Muscle of leg (tissue), 11 donors: ENCODE data around the gene C9orf72. TPM values are rescaled to one million over a fixed set of nuclear protein-coding genes. Genes with fewer than 3 reads are reported as not detected.

Experiments
- DNase-seq: peaks from one replicate; pipeline ENCODE4 v3.0.0; 2013
- H3K27ac ChIP-seq: one replicate; pipeline ENCODE4 v1.5.1; 2013; ENCODE audit warnings: mild to moderate bottlenecking, low read length, control low read depth
- H3K27me3 ChIP-seq: one replicate; pipeline ENCODE4 v1.6.1; 2013; ENCODE audit warnings: low read length; ENCODE audit not compliant: control insufficient read depth, insufficient read depth
- H3K36me3 ChIP-seq: one replicate; pipeline ENCODE4 v1.6.1; 2013; ENCODE audit warnings: low read length; ENCODE audit not compliant: control insufficient read depth, insufficient read depth
- H3K4me1 ChIP-seq: one replicate; pipeline ENCODE4 v1.6.1; 2013; ENCODE audit warnings: low read length; ENCODE audit not compliant: control insufficient read depth, insufficient read depth
- H3K4me3 ChIP-seq: one replicate; pipeline ENCODE4 v1.5.1; 2013; ENCODE audit warnings: low read length, control low read depth
- H3K9me3 ChIP-seq: replicated peaks from 2 replicates; pipeline ENCODE4 v1.6.1; 2013; ENCODE audit warnings: low read depth, low read length; ENCODE audit not compliant: control insufficient read depth
- WGBS: methylation state at CpG from one replicate; pipeline ENCODE4 v1.1.5; 2013; ENCODE audit warnings: missing lambda C conversion rate; ENCODE audit not compliant: insufficient coverage; 5-methylcytosine and 5-hydroxymethylcytosine counted together
- polyA plus RNA-seq, 8 donors: library from polyadenylated mRNA; unstranded; fragments of 120-200 nt; gene quantifications; one replicate each; pipeline versions ENCODE4 v1.2.1 to v1.2.3, GENCODE V29; 2013; ENCODE audit warnings: inconsistent platforms in 1 of 8, low replicate concordance in 1 of 8; ENCODE audit not compliant: insufficient read length in 8 of 8, insufficient read depth in 1 of 8
- total RNA-seq: library from RNA; stranded (reverse); fragments of 120-200 nt; gene quantifications from one replicate; pipeline ENCODE4 v1.2.4, GENCODE V29; 2013

C9orf72 gene
- total and polyA plus RNA-seq, 9 donors = 10.8 to 16.8 (median 13.2) TPM

DNA sequence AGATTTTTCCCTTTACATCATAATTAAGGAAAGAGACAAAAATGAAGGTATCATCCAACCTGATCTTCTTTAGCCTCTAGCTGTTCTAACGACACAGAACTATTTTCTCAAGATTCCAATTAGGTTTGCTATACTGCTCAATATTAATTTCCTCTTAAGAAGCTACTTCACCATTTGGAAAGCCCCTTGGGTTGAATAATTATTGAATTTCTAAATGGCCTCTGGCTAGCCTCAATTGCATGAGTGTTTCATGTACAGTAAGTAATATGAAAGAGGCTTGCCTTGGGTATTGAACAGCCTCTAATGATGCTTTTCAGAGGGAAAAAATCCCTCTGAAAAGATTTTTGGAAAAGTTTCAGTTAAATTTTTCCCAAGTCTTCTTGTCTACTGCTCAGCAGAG lies 40.0 kb downstream of the C9orf72 start:
- no peak for DNase-seq
- Histone ChIP-seq H3K27me3 (peaks cover 5% of the 10 kb centered on the region), H3K27ac (no peak overlapping the region), H3K9me3 (no peaks in the 10 kb centered on the region), H3K4me1 (peaks cover 9% of the 10 kb centered on the region), H3K4me3 (no peak overlapping the region), H3K36me3 (peaks cover 4% of the 10 kb centered on the region)
- no CpG with 5 or more reads among the region's 1 CpG for WGBS

DNA sequence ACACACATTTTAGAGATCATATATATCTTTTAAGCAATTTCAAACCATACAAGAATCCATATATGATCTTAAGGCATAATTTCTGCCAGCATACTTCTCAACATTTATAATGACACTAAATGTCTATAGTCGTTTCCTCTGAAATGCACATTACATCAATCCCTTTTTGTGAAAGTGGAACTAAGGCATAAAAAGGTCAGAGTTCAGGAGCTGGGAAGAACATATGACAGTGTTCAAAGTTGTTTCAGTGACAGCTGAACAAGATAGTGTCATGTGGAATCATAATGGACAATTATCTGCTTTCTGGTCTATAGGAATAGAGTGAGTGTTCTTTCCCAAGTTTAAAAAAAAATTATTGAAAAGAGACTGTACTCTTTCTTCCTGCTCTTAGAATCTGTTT lies 41.2 kb downstream of the C9orf72 start:
- peaks cover 5% of the 10 kb centered on the region for H3K27me3 ChIP-seq
- WGBS = no CpG with 5 or more reads among the region's 1 CpG
- H3K36me3 ChIP-seq = peaks cover 4% of the 10 kb centered on the region
- no peaks in the 10 kb centered on the region for H3K9me3 ChIP-seq
- no peak overlapping the region for H3K4me3 ChIP-seq
- no peak for DNase-seq
- no peak overlapping the region for H3K27ac ChIP-seq
- peaks cover 17% of the 10 kb centered on the region for H3K4me1 ChIP-seq

DNA sequence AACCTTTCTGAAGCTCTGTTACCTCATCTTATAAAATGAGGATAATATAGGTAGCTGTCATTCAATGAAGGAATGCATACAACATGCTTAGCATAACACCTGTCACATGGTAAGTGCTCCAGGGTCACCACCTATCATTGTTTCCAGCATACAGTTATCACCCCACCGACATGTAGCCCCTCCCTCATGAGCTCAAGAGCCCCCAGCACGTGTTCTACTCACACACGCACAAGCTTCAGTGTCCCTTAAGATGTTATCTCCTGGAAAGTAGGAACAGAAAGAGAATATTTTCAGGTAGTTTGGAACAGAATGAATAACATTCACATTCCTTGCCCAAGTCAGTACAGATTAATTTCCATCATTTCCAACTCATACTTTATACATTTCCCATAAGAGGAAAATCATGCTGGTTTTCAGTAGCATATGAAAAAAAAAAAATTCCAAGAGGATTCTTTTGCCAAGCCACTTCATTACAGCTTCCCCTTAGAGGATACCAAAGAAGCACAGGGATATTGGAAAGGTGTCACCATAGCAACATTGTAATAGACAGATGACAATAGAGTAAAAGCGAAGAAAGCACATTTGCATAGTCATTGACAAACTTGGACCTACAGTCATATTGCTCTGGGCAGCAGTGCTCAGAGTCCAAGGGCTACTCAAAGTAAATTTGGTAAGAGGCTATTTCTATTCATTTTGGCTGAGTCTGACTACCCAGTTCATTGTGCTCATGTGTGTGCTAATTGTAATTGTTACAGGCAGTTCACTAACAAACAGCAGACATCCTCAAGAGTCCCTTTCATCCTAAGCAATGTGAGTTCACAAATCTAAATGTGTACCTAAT lies 42.1 kb downstream of the C9orf72 start:
- DNase-seq = peak; percentile 38
- Histone ChIP-seq H3K4me3 (no peak overlapping the region), H3K4me1 (peaks cover 17% of the 10 kb centered on the region), H3K9me3 (no peaks in the 10 kb centered on the region), H3K27me3 (peaks cover 5% of the 10 kb centered on the region), H3K36me3 (peaks cover 4% of the 10 kb centered on the region), H3K27ac (no peak overlapping the region)
- no CpG with 5 or more reads among the region's 4 CpGs for WGBS

DNA sequence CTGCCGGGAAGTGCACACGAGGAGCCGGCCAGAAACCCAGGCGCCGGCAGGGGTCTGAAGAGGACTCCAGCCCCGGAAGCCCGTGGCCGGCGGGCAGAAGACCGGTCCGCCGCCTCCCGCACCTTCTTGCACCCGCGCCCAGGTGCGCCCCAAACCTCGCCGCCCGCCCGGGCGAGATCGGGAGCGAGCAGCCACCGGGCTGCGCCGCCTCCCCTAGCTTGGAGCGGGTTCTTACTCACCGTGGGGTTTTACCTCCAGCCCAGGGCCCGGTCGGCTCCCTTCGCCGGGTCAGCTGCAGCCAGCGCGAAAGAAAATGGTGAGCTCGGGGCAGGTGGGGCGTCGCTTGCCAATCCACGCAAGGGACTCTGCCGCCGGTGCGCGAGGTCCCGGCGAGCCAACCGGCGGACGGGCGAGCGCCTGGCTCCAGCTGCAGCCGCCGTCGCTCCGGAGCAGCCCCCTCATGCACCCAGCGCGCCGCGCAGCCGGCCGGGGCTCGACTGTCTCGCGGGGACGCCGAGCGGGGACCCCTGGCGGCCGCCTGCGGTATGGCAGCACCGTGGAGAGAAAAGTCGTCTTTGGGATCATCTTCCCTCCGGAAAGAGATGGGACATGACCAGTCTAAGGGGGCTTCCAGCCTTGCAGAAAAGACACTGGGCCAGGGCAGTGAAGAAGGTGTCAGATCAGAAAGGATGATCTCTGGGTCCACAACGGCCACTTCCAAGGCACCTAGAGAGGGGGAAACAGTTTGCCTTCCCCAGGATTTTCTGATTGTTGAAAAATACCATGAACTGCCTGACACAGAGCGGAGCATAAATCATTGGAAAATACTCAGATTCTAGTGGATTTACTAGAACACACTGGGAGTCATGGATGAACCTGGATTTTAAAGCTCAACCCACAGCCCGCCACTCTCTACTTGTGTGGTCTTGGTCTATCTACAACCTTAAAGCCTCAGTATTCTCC lies 43.7 kb downstream of the C9orf72 start, which contains the start of gene MOB3B:
MOB3B (minus strand) TSS at position 499 of the 963 bp plus-strand sequence. CDS start 74,264 bp downstream, outside the sequence.
- Histone ChIP-seq H3K27me3 (peaks cover 5% of the 10 kb centered on the region), H3K4me1 (peaks cover 17% of the 10 kb centered on the region), H3K4me3 (peak within 1 kb of the TSS; percentile 73), H3K9me3 (no peaks in the 10 kb centered on the region), H3K27ac (peak within 1 kb of the TSS; percentile 81), H3K36me3 (no peaks in the 10 kb centered on the region)
- peak; percentile 88 for DNase-seq
- 2% methylated on average over 73 of the region's 74 CpGs for WGBS

DNA sequence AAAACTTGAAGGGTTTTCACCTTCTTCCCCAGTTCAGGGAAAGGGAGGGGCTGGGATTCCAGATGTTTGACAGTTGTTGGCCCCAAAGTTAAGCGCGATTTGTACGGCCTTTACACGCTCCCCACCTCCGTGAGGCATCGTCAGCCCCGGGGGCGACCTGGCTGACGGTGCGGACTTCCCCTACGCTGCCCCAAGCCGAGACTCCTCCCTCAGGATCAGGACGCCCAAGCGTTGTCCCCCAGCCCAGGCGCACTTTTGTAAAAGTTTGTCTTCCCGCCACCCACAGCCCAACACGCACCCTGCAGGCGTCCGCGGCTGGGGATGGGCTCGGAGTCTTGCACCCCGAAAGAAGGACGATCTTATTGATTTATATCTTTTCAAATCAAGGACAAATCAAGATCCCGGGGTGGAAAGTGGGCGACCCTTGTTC lies 44.4 kb downstream of the C9orf72 start:
- Histone ChIP-seq H3K27me3 (peaks cover 5% of the 10 kb centered on the region), H3K9me3 (no peaks in the 10 kb centered on the region), H3K4me1 (peaks cover 17% of the 10 kb centered on the region), H3K27ac (peak overlapping the region; percentile 81), H3K36me3 (no peaks in the 10 kb centered on the region), H3K4me3 (peak overlapping the region; percentile 73)
- 0% methylated on average over 18 of the region's 25 CpGs for WGBS
- DNase-seq = peak; percentile 76

DNA sequence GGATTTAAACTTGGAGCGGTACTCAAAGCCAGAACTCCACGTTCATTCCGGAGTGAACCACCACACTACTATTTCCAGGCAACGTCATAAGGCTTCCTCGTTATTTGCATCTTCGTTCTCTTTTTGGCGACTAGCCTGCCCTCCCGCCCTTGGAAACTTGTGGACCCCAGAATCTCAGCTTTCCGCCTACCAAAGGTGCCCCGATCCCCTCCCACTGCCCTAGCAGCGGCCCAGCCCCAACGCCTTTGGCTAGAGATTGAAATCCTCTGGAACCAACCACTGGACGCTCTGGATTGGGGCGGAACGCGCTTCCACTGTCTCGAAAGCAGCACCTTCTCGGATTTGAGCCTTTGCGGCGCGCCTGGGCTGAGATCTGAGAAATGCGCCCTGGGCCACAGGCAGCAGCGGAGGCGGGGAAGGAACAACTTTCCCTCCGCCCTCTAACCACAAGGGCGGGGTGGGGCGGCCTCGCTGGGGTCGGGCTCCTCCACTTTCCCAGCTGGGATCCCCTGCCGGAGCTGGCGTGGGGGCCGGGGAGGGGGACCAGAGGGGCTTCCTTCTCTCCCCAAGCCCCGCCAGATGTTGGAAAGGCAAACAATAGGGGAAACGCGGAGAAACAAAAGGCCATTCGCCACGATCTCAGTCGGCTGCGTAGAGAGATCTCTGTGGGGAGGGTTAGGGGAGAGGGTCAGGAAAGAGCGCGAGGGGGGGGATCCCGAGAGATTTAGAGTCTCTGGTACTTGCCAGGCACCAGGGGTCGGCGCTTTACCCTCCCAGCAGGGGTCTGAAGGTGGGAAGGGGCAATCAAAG lies 45.0 kb downstream of the C9orf72 start:
- H3K36me3 ChIP-seq = no peaks in the 10 kb centered on the region
- H3K27ac ChIP-seq = peak overlapping the region; percentile 81
- peak; percentile 86 for DNase-seq
- peaks cover 5% of the 10 kb centered on the region for H3K27me3 ChIP-seq
- no peaks in the 10 kb centered on the region for H3K9me3 ChIP-seq
- peak overlapping the region; percentile 73 for H3K4me3 ChIP-seq
- H3K4me1 ChIP-seq = peaks cover 17% of the 10 kb centered on the region
- WGBS = 0% methylated on average over 27 of the region's 44 CpGs

DNA sequence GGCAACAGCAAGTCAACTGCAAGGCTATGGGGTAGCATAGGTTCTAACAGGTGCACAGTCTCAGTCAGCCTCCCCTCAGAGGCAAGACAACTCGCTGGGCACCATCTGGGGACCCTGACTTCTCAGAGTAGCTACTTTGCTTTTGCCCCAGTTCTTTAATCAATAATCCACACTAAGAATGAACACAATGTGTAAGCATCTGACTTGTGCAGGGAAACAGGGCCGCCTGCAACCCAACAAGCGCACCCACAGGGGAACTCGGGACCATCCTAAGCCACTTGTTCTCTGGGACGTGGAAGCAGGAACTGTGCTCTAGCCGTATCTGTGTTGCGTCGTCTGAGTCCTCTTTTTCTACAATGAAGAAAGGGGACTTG lies 45.6 kb downstream of the C9orf72 start:
- Histone ChIP-seq H3K4me3 (peak overlapping the region; percentile 73), H3K36me3 (no peaks in the 10 kb centered on the region), H3K27me3 (peaks cover 5% of the 10 kb centered on the region), H3K27ac (peak overlapping the region; percentile 81), H3K9me3 (no peaks in the 10 kb centered on the region), H3K4me1 (peaks cover 17% of the 10 kb centered on the region)
- WGBS = 8% methylated on average over 2 of the region's 8 CpGs
- no peak for DNase-seq

DNA sequence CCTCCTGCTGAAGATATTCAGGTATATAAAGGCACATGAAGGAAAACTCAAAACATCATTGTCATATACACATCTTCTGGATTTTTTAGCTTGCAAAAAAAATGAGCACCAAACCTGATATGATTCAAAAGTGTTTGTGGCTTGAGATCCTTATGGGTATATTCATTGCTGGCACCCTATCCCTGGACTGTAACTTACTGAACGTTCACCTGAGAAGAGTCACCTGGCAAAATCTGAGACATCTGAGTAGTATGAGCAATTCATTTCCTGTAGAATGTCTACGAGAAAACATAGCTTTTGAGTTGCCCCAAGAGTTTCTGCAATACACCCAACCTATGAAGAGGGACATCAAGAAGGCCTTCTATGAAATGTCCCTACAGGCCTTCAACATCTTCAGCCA lies 49.0 kb downstream of the C9orf72 start, which contains the start of gene IFNK:
IFNK (plus strand) TSS at position 55 of the 400 bp plus-strand sequence; CDS start at position 102, 47 bp downstream.
- peaks cover 14% of the 10 kb centered on the region for H3K4me1 ChIP-seq
- peaks cover 5% of the 10 kb centered on the region for H3K27me3 ChIP-seq
- no peak within 1 kb of the TSS for H3K4me3 ChIP-seq
- no peak within 1 kb of the TSS for H3K27ac ChIP-seq
- H3K9me3 ChIP-seq = no peaks in the 10 kb centered on the region
- no peak for DNase-seq
- 80% methylated on average over 1 of the region's 2 CpGs for WGBS
- no peaks in the 10 kb centered on the region for H3K36me3 ChIP-seq

DNA sequence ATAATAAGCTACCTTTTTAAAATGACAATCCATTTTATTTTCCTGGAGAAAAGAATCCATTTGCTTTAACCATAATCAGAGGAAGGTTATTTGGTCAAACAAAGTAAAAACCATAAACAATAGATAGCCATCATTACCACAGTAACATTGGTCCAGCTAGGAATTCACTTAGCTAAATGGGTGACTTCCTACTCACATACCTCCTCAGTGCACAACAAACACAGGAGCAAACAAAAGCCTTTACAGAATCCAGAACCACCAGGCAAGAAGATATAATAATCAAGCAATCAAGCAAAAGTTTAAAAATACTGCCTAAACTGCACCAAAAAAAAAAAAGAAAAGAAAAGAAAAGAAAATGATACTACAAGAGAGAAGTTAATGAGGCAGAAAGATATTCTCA lies 50.1 kb downstream of the C9orf72 start:
- H3K9me3 ChIP-seq = no peaks in the 10 kb centered on the region
- no peak overlapping the region for H3K4me3 ChIP-seq
- H3K4me1 ChIP-seq = peaks cover 7% of the 10 kb centered on the region
- no peaks in the 10 kb centered on the region for H3K36me3 ChIP-seq
- no peak for DNase-seq
- no peaks in the 10 kb centered on the region for H3K27me3 ChIP-seq
- H3K27ac ChIP-seq = no peak overlapping the region
